Body of pancreas (tissue), 4 donors: ENCODE data around the gene CCDC33. TPM values are rescaled to one million over a fixed set of nuclear protein-coding genes. Genes with fewer than 3 reads are reported as not detected.

Experiments
- ATAC-seq: fragments of 150-250 bp; one replicate; pipeline ENCODE4 v1.9.1; 2016
- DNase-seq, 4 donors: peaks; one replicate each; pipeline ENCODE4 v3.0.0-alpha.2; 2019
- H3K27ac ChIP-seq, 4 donors: fragments of 200-600 bp; sonication (generic); 1 replicate in 3 of 4; 2 replicates in 1 of 4; pipeline versions ENCODE4 v1.5.1 to v1.6.1; 2016 to 2019; ENCODE audit warnings: mild to moderate bottlenecking in 1 of 4, mixed read lengths in 1 of 4, moderate library complexity in 1 of 4
- H3K27me3 ChIP-seq, 2 donors: fragments of 200-600 bp; sonication (generic); one replicate each; pipeline ENCODE4 v1.6.0; 2016; ENCODE audit warnings: mild to moderate bottlenecking in 1 of 2
- H3K36me3 ChIP-seq, 2 donors: fragments of 200-600 bp; sonication (generic); replicated peaks in 1 of 2; 2 replicates each; pipeline ENCODE4 v1.5.1; 2016; ENCODE audit warnings: low read depth in 2 of 2; ENCODE audit not compliant: insufficient read depth in 1 of 2
- H3K4me1 ChIP-seq: fragments of 200-600 bp; sonication (generic); one replicate; pipeline ENCODE4 v1.6.0; 2016
- H3K4me3 ChIP-seq, 2 donors: fragments of 200-600 bp; sonication (generic); 1 replicate in 1 of 2; 2 replicates in 1 of 2; pipeline ENCODE4 v1.5.1; 2016 to 2019
- H3K9me3 ChIP-seq, 3 donors: fragments of 200-600 bp; sonication (generic); 1 replicate in 2 of 3; 2 replicates in 1 of 3; pipeline ENCODE4 v1.5.1; 2016
- CTCF ChIP-seq, 7 experiments: fragments of 450-650 bp in 4 of 7; fragments of 200-600 bp in 3 of 7; sonication (generic) in 3 of 7; IDR thresholded peaks; one replicate each; pipeline ENCODE4 v1.5.1; 2016 to 2019; ENCODE audit warnings: antibody characterized with exemption in 7 of 7
- POLR2A ChIP-seq, 3 donors: fragments of 450-650 bp; IDR thresholded peaks; one replicate each; pipeline ENCODE4 v1.6.1; 2016; ENCODE audit warnings: antibody characterized with exemption in 3 of 3, mild to moderate bottlenecking in 2 of 3
- WGBS, 2 donors: methylation state at CpG; one replicate each; pipeline ENCODE4 v1.1.5; 2017; 5-methylcytosine and 5-hydroxymethylcytosine counted together
- intact Hi-C: fragments of 100-400 bp; cut with DNase I; formaldehyde crosslinking; loops from one replicate; pipeline ENCODE4 v1.15.1; 2023
- total RNA-seq, 2 donors: library from RNA; depleted of rRNA; stranded (reverse); fragments of >200 nt; gene quantifications; one replicate each; pipeline ENCODE4 v1.1.0, GENCODE V29; 2016

CCDC33 gene
- total RNA-seq, 2 donors from 2014 or later = not detected

- no peaks in the 10 kb centered on the region for H3K36me3 ChIP-seq
- no peaks in the 10 kb centered on the region for H3K27me3 ChIP-seq
- no peaks in the 10 kb centered on the region for H3K9me3 ChIP-seq
- WGBS, 2 donors = 79% methylated on average over 10 of the region's 10 CpGs
- TF ChIP-seq CTCF (IDR thresholded peaks at IDR 0.05) (peak in 5 of 7 experiments; percentile 20 to 42 (median 27)), POLR2A (IDR thresholded peaks at IDR 0.05) (no peak)
- intact Hi-C loops = no loop called here
- ATAC-seq (no peak), DNase-seq (peak; percentile 20 to 55 (median 34))
- peaks cover 16% of the 10 kb centered on the region for H3K4me1 ChIP-seq
- H3K4me3 ChIP-seq = no peak overlapping the region
- H3K27ac ChIP-seq = no peak overlapping the region
These were observed 84.5 kb downstream of the CCDC33 start for GRCh38 chr15:74320352-74321247.

DNA sequence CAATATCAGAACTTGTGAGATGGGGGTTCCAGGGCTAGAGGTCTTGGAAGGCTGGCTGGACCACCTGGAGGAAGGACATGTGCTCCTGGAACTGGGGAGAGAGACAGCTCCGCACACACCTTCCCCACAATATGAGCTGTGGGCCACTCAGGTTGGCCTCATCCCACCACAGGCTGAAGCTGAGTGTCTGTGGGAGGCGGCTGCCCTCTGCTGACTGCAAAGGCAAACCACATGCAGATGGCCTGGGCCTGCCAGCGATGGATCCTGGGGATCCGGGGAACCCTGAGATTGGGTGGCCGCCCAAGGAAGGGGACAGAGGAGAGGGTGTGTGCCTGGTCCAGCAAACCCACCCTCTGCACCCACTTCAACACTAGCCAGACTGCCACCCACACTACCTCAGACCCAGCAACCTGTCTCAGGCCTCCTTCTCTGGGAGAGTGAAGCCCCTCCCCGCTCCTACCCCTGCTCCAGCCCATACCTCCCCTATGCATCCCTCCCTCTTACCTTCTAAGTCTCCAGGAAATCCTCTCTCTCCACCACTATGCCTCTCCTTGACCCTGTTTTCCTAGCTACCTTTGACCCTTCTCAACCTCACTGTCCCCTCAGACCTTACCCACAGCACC is 86.5 kb downstream of the CCDC33 start:
- intact Hi-C loops = no loop called here
- Histone ChIP-seq H3K36me3 (no peaks in the 10 kb centered on the region), H3K4me3 (no peak overlapping the region), H3K27me3 (no peaks in the 10 kb centered on the region), H3K4me1 (peaks cover 13% of the 10 kb centered on the region), H3K27ac (no peak overlapping the region), H3K9me3 (no peaks in the 10 kb centered on the region)
- peak; percentile 70 for ATAC-seq
- WGBS, 2 donors = 28 to 100% methylated on average over 1 to 6 of the region's 6 CpGs
- DNase-seq = peak; percentile 51 to 66 (median 60)
- TF ChIP-seq CTCF (IDR thresholded peaks at IDR 0.05) (peak; percentile 37 to 77 (median 73)), POLR2A (IDR thresholded peaks at IDR 0.05) (no peak)

DNA sequence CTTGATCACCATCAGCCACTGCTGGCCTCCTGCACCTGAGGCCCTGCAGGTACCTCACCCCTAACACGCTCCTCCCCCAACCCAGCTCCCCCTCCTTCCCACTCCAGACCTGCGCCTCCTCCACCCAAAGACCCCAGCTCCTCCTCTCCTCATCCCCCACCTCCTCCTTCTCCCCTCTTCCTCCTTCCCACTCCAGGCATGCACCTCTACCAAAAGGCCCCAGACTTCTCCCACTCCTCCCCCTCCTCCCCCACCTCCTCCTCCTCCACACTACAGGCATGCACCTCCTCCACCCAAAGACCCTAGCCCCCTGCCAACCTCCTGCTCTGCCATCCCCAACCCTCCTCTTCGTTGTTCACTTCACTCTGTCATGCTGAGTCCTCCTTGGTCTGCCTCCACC is 88.6 kb downstream of the CCDC33 start:
- intact Hi-C loops = no loop called here
- Histone ChIP-seq H3K9me3 (no peaks in the 10 kb centered on the region), H3K27ac (no peak overlapping the region), H3K4me1 (no peaks in the 10 kb centered on the region), H3K4me3 (no peak overlapping the region), H3K36me3 (no peaks in the 10 kb centered on the region), H3K27me3 (no peaks in the 10 kb centered on the region)
- ATAC-seq (no peak), DNase-seq (no peak)
- TF ChIP-seq POLR2A (IDR thresholded peaks at IDR 0.05) (no peak), CTCF (IDR thresholded peaks at IDR 0.05) (no peak)
- 27 to 49% methylated on average over 3 of the region's 3 CpGs for WGBS, 2 donors

- no peaks in the 10 kb centered on the region for H3K9me3 ChIP-seq
- ATAC-seq = no peak
- H3K4me3 ChIP-seq = no peak overlapping the region
- no peaks in the 10 kb centered on the region for H3K4me1 ChIP-seq
- no peaks in the 10 kb centered on the region for H3K27me3 ChIP-seq
- TF ChIP-seq POLR2A (IDR thresholded peaks at IDR 0.05) (no peak), CTCF (IDR thresholded peaks at IDR 0.05) (no peak)
- no peak overlapping the region for H3K27ac ChIP-seq
- H3K36me3 ChIP-seq = no peaks in the 10 kb centered on the region
- intact Hi-C loops = no loop called here
- WGBS, 2 donors = 20% methylated on average over 4 of the region's 4 CpGs; no CpG with 5 or more reads in 1 of the 2 donors
- no peak for DNase-seq
These were observed 90.6 kb downstream of the CCDC33 start for GRCh38 chr15:74326746-74327145.
